ENCODE data around the gene FGFR2. TPM values are rescaled to one million over a fixed set of nuclear protein-coding genes. Genes with fewer than 3 reads are reported as not detected.

Gene FGFR2
- total RNA-seq, 1 experiment from 2014 or later: 19.7 TPM

DNA sequence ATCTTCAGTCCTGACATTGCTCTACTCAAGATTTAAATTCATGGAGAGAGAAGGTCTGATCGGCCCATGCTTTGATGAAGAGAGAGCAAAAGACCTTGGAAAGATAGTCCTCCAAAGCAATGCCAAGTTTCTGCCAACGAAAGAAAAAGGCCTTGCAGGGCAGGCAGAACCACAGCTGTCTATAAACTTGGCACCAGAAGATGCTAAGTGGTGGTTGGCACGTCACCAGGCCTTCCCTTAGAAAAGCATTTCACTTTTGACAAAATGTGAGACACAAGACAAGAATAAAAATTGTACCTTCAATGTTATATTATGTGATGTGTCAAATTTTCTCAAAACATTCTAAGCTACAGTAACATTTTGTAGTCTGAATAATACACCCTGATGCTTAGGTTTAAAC is 42.0 kb upstream of the FGFR2 start:
- H3K79me2 ChIP-seq (ENCODE audit: insufficient read depth, low read length): no peaks in the 10 kb centered on the region
- H3K9me2 ChIP-seq (ENCODE audit: insufficient read depth): no peaks in the 10 kb centered on the region
- no peaks in the 10 kb centered on the region for H3K27me3 ChIP-seq (ENCODE audit: insufficient read depth, low read length)
- H3K4me3 ChIP-seq (replicated peaks in 1 of 2; ENCODE audit: low read depth in 1 of 2, low read length in 2 of 2): no peak overlapping the region
- no peaks in the 10 kb centered on the region for H4K20me1 ChIP-seq (ENCODE audit: insufficient read depth)
- TF ChIP-seq, protein P1, sequence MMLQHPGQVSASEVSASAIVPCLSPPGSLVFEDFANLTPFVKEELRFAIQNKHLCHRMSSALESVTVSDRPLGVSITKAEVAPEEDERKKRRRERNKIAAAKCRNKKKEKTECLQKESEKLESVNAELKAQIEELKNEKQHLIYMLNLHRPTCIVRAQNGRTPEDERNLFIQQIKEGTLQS (IDR thresholded peaks at IDR 0.05): no peak
- no peak for TF ChIP-seq SP1 (IDR thresholded peaks at IDR 0.05; ENCODE audit: low read depth)
- TF ChIP-seq POLR2AphosphoS5 (IDR thresholded peaks at IDR 0.05; ENCODE audit: low read depth, low read length): no peak
- TF ChIP-seq POLR2A (IDR thresholded peaks at IDR 0.05; ENCODE audit: borderline replicate concordance, extremely low read depth, insufficient read depth, insufficient read length): no peak
- no peak for TF ChIP-seq ZFX (IDR thresholded peaks at IDR 0.05)
- no peak for TF ChIP-seq FOSL1 (IDR thresholded peaks at IDR 0.05; ENCODE audit: low read depth)
- TF ChIP-seq YY1 (IDR thresholded peaks at IDR 0.05; ENCODE audit: extremely low read depth, insufficient replicate concordance, low read depth, low read length): no peak
- TF ChIP-seq ELF1 (IDR thresholded peaks at IDR 0.05; ENCODE audit: borderline replicate concordance, low read depth): no peak
- TF ChIP-seq, protein P2, sequence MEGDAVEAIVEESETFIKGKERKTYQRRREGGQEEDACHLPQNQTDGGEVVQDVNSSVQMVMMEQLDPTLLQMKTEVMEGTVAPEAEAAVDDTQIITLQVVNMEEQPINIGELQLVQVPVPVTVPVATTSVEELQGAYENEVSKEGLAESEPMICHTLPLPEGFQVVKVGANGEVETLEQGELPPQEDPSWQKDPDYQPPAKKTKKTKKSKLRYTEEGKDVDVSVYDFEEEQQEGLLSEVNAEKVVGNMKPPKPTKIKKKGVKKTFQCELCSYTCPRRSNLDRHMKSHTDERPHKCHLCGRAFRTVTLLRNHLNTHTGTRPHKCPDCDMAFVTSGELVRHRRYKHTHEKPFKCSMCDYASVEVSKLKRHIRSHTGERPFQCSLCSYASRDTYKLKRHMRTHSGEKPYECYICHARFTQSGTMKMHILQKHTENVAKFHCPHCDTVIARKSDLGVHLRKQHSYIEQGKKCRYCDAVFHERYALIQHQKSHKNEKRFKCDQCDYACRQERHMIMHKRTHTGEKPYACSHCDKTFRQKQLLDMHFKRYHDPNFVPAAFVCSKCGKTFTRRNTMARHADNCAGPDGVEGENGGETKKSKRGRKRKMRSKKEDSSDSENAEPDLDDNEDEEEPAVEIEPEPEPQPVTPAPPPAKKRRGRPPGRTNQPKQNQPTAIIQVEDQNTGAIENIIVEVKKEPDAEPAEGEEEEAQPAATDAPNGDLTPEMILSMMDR (IDR thresholded peaks at IDR 0.05 in 2 of 3, conservative IDR thresholded peaks at IDR 0.05 in 1 of 3; ENCODE audit: borderline replicate concordance in 1 of 3, insufficient read depth in 1 of 3, low read depth in 2 of 3, low read length in 2 of 3): no peak
- TF ChIP-seq, protein P3, sequence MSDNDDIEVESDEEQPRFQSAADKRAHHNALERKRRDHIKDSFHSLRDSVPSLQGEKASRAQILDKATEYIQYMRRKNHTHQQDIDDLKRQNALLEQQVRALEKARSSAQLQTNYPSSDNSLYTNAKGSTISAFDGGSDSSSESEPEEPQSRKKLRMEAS (IDR thresholded peaks at IDR 0.05): no peak
- TF ChIP-seq SIN3A (IDR thresholded peaks at IDR 0.05; ENCODE audit: low read depth): no peak
- no peak for TF ChIP-seq EGR1 (IDR thresholded peaks at IDR 0.05; ENCODE audit: low read depth)
- no peak for TF ChIP-seq ZNF274 (IDR thresholded peaks at IDR 0.05; ENCODE audit: low read depth, low read length)
- TF ChIP-seq RAD21 (IDR thresholded peaks at IDR 0.05; ENCODE audit: low read depth): no peak
- TF ChIP-seq TCF7L2 (IDR thresholded peaks at IDR 0.05; ENCODE audit: borderline replicate concordance, extremely low read depth, insufficient read depth, insufficient read length): no peak
- TF ChIP-seq SRF (IDR thresholded peaks at IDR 0.05; ENCODE audit: low read depth): no peak
- TF ChIP-seq CBX3 (IDR thresholded peaks at IDR 0.05; ENCODE audit: low read depth): no peak
- TF ChIP-seq CEBPB (IDR thresholded peaks at IDR 0.05; ENCODE audit: low read depth): no peak
- TF ChIP-seq, protein P4, sequence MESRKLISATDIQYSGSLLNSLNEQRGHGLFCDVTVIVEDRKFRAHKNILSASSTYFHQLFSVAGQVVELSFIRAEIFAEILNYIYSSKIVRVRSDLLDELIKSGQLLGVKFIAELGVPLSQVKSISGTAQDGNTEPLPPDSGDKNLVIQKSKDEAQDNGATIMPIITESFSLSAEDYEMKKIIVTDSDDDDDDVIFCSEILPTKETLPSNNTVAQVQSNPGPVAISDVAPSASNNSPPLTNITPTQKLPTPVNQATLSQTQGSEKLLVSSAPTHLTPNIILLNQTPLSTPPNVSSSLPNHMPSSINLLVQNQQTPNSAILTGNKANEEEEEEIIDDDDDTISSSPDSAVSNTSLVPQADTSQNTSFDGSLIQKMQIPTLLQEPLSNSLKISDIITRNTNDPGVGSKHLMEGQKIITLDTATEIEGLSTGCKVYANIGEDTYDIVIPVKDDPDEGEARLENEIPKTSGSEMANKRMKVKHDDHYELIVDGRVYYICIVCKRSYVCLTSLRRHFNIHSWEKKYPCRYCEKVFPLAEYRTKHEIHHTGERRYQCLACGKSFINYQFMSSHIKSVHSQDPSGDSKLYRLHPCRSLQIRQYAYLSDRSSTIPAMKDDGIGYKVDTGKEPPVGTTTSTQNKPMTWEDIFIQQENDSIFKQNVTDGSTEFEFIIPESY (IDR thresholded peaks at IDR 0.05; ENCODE audit: extremely low read depth, insufficient replicate concordance, low read length): no peak
- ChIA-PET RAD21 (ENCODE audit: low non-redundant PET in 1 of 2, low total read pairs in 2 of 2, uncharacterized antibody in 2 of 2, unreplicated experiment in 2 of 2) (no interaction called here), CTCF (no interaction called here), POLR2A (no interaction called here)
- no peaks in the 10 kb centered on the region for H3K4me1 ChIP-seq (ENCODE audit: control insufficient read depth in 1 of 2, insufficient read depth in 2 of 2, low read length in 2 of 2)
- H2AFZ ChIP-seq (ENCODE audit: low read depth, low read length, poor library complexity, severe bottlenecking): no peak overlapping the region
- H3K4me2 ChIP-seq (ENCODE audit: low read length): no peak overlapping the region
- peaks cover 0 to 6% of the 10 kb centered on the region in 2 experiments; a peak in 1 of 4 replicates for H3K9me3 ChIP-seq (ENCODE audit: control insufficient read depth in 1 of 2, insufficient read depth in 1 of 2, low read depth in 1 of 2, low read length in 2 of 2)
- H3K36me3 ChIP-seq (ENCODE audit: control insufficient read depth in 1 of 2, insufficient read depth in 2 of 2, low read length in 2 of 2): no peaks in the 10 kb centered on the region
- no peak for ATAC-seq
- no peak for DNase-seq (ENCODE audit: low read depth, low spot score)
- H3K9ac ChIP-seq (ENCODE audit: low read length): no peak overlapping the region
- intact Hi-C loops (cut with micrococcal nuclease): no loop called here
- BruUV-seq (replicated peaks): no TSS peak
- H3K27ac ChIP-seq (ENCODE audit: low read depth, low read length): no peak overlapping the region
